LNCaP clone FGC (cell line): Measurements from ENCODE around the gene TMEM127.

Experiments used
- DNase-seq: peaks from one replicate; pipeline ENCODE4 v3.0.0-alpha.2; 2011; ENCODE audit warnings: low read depth
- H3K4me3 ChIP-seq: 2 replicates; pipeline ENCODE4 v1.5.1; 2011; ENCODE audit warnings: mild to moderate bottlenecking, low read depth, low read length, control low read depth
- CTCF ChIP-seq: IDR thresholded peaks from 2 replicates; pipeline ENCODE4 v1.5.1; 2012; ENCODE audit warnings: mild to moderate bottlenecking; ENCODE audit not compliant: control insufficient read depth, insufficient read depth; ENCODE audit errors: extremely low read depth

The TMEM127 gene, protein sequence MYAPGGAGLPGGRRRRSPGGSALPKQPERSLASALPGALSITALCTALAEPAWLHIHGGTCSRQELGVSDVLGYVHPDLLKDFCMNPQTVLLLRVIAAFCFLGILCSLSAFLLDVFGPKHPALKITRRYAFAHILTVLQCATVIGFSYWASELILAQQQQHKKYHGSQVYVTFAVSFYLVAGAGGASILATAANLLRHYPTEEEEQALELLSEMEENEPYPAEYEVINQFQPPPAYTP

GRCh38 chr2:96265840-96266679, at the start of gene TMEM127, which contains the start of gene CIAO1:
Gene TMEM127, minus strand, starts transcription at chr2:96265997. Its CDS starts 616 bp downstream, at chr2:96265381.
Gene CIAO1, plus strand, starts transcription at chr2:96266225. Its CDS starts 126 bp downstream, at chr2:96266351.
- peak within 1 kb of the TSS; percentile 98 for H3K4me3 ChIP-seq
- DNase-seq, result peak; percentile 88
- TF ChIP-seq CTCF, result no peak

- TF ChIP-seq CTCF, result no peak
- no peak for DNase-seq
- no peak overlapping the region for H3K4me3 ChIP-seq
Observed at GRCh38 chr2:96315005-96315399, 49.2 kb upstream of the TMEM127 start.

- no peak for TF ChIP-seq CTCF
- H3K4me3 ChIP-seq, result no peak overlapping the region
- no peak for DNase-seq
Observed at GRCh38 chr2:96308248-96308647, 42.5 kb upstream of the TMEM127 start.

DNA sequence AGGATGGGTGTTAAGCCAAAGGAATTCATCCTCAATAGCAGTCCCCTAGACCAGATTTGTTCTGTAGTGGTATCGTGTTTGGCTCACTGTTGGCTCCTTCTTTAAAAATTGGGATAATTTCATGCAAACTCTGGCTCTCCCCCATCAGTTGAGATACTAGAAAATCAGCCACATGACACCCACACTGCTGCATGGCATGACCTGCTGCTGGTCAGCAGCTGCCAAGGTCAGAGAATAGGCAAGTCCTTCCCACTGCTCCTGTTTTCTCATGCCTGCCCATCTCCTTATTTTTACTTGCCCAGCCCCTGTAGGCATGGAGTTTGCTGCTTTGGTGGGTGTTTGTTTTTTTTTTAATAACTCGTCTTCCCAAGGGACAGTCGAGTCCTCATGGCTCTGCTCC, 40.6 kb upstream of the TMEM127 start:
- TF ChIP-seq CTCF, result no peak
- no peak for DNase-seq
- H3K4me3 ChIP-seq, result peak overlapping the region; percentile 88

- no peak for TF ChIP-seq CTCF
- DNase-seq, result no peak
- peak overlapping the region; percentile 88 for H3K4me3 ChIP-seq
Observed at GRCh38 chr2:96305979-96306308, 40.1 kb upstream of the TMEM127 start.

- peak; percentile 36 for DNase-seq
- no peak for TF ChIP-seq CTCF
- peak within 1 kb of the TSS; percentile 88 for H3K4me3 ChIP-seq
Observed at GRCh38 chr2:96305091-96305978, 39.5 kb upstream of the TMEM127 start, which contains the start of gene SNRNP200. Gene SNRNP200, minus strand, starts transcription at chr2:96305546. Its CDS starts 109 bp downstream, at chr2:96305437.
